ENCODE data around the gene CFTR. TPM values are rescaled to one million over a fixed set of nuclear protein-coding genes. Genes with fewer than 3 reads are reported as not detected.

Gene CFTR
- total and polyA plus RNA-seq, 10 of the 15 experiments (the other 5 are each of a cell fraction or from before 2014, with no cell fraction given): 0.02 to 2.3 (median 0.21) TPM; not detected in 1

GRCh38 chr7:117435475-117436043 is 44.3 kb upstream of the CFTR start (continued):
- TF ChIP-seq, protein P1, sequence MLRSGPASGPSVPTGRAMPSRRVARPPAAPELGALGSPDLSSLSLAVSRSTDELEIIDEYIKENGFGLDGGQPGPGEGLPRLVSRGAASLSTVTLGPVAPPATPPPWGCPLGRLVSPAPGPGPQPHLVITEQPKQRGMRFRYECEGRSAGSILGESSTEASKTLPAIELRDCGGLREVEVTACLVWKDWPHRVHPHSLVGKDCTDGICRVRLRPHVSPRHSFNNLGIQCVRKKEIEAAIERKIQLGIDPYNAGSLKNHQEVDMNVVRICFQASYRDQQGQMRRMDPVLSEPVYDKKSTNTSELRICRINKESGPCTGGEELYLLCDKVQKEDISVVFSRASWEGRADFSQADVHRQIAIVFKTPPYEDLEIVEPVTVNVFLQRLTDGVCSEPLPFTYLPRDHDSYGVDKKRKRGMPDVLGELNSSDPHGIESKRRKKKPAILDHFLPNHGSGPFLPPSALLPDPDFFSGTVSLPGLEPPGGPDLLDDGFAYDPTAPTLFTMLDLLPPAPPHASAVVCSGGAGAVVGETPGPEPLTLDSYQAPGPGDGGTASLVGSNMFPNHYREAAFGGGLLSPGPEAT (IDR thresholded peaks at IDR 0.05; ENCODE audit: low read depth): peak; percentile 88
- TF ChIP-seq JUNB (IDR thresholded peaks at IDR 0.05) (peak; percentile 56), IRF4 (IDR thresholded peaks at IDR 0.05; ENCODE audit: low read depth, low read length) (0 out of 2 replicates have a peak, but pooled peaks have one; percentile 38), HCFC1 (IDR thresholded peaks at IDR 0.05; ENCODE audit: low read length) (no peak), NR2F1 (conservative IDR thresholded peaks at IDR 0.05) (no peak), IKZF2 (IDR thresholded peaks at IDR 0.05) (peak; percentile 90 to 91), DPF2 (IDR thresholded peaks at IDR 0.05) (peak; percentile 89), CREM (IDR thresholded peaks at IDR 0.05; ENCODE audit: low read depth) (peak; percentile 77), ZNF384 (IDR thresholded peaks at IDR 0.05; ENCODE audit: borderline replicate concordance, low read depth, low read length) (peak; percentile 60; the same call in 1 of the 2 replicates), KDM1A (IDR thresholded peaks at IDR 0.05; ENCODE audit: borderline replicate concordance) (no peak), ZNF24 (IDR thresholded peaks at IDR 0.05) (no peak), PAX5 (IDR thresholded peaks at IDR 0.05; ENCODE audit: borderline replicate concordance, low read depth, low read length) (no peak), NR2C2 (IDR thresholded peaks at IDR 0.05; ENCODE audit: borderline replicate concordance, control insufficient read depth, insufficient read length, low read depth) (no peak)

- TF ChIP-seq EZH2 (IDR thresholded peaks at IDR 0.05; ENCODE audit: borderline replicate concordance, control insufficient read depth, low read depth, low read length): no peak
- TF ChIP-seq FOXM1 (IDR thresholded peaks at IDR 0.05; ENCODE audit: low read depth, low read length): no peak
- TF ChIP-seq BHLHE40 (IDR thresholded peaks at IDR 0.05; ENCODE audit: borderline replicate concordance in 1 of 2, low read depth in 2 of 2, low read length in 1 of 2): no peak
- TF ChIP-seq SMAD5 (IDR thresholded peaks at IDR 0.05; ENCODE audit: low read depth): no peak
- no peak for TF ChIP-seq IKZF2 (IDR thresholded peaks at IDR 0.05)
- TF ChIP-seq CBX5 (IDR thresholded peaks at IDR 0.05; ENCODE audit: low read depth): no peak
- no peak for TF ChIP-seq RELA (IDR thresholded peaks at IDR 0.05; ENCODE audit: borderline replicate concordance, partially characterized antibody)
- no peak for TF ChIP-seq KDM1A (IDR thresholded peaks at IDR 0.05; ENCODE audit: borderline replicate concordance)
- no peak for TF ChIP-seq PML (IDR thresholded peaks at IDR 0.05; ENCODE audit: low read length)
- TF ChIP-seq HCFC1 (IDR thresholded peaks at IDR 0.05; ENCODE audit: low read length): no peak
- no peak for TF ChIP-seq USF2 (IDR thresholded peaks at IDR 0.05; ENCODE audit: borderline replicate concordance, low read depth, low read length)
- TF ChIP-seq DPF2 (IDR thresholded peaks at IDR 0.05): no peak
- no peak for TF ChIP-seq MYB (IDR thresholded peaks at IDR 0.05; ENCODE audit: borderline replicate concordance, low read depth, low read length)
- no peak for TF ChIP-seq POLR2AphosphoS2 (IDR thresholded peaks at IDR 0.05; ENCODE audit: low read depth, low read length)
- TF ChIP-seq RAD51 (IDR thresholded peaks at IDR 0.05): no peak
- Histone ChIP-seq H3K36me3 (ENCODE audit: control insufficient read depth in 2 of 2, insufficient read depth in 2 of 2, low read length in 1 of 2) (no peaks in the 10 kb centered on the region), H3K27ac (ENCODE audit: control insufficient read depth, insufficient read depth) (no peak overlapping the region), H3K4me2 (ENCODE audit: control insufficient read depth, insufficient read depth) (no peak overlapping the region), H3K9me3 (replicated peaks; ENCODE audit: control insufficient read depth, insufficient read depth, low read length) (no peaks in the 10 kb centered on the region; the same call in 2 of the 3 replicates), H3K9ac (ENCODE audit: control insufficient read depth, insufficient read depth, low read length) (no peak overlapping the region), H3K79me2 (ENCODE audit: control insufficient read depth, insufficient read depth, low read length) (no peaks in the 10 kb centered on the region), H4K20me1 (ENCODE audit: control insufficient read depth, insufficient read depth) (no peaks in the 10 kb centered on the region), H3K27me3 (replicated peaks in 1 of 2; ENCODE audit: control insufficient read depth in 2 of 2, insufficient read depth in 2 of 2, low read length in 1 of 2) (no peaks in the 10 kb centered on the region), H3K4me3 (no peak overlapping the region), H2AFZ (ENCODE audit: control insufficient read depth, low read depth, low read length) (no peak overlapping the region), H3K4me1 (ENCODE audit: control insufficient read depth, insufficient read depth, low read length) (no peaks in the 10 kb centered on the region)
- ChIA-PET POLR2A (no interaction called here), CTCF (interaction anchor here (1.0 to 1.9 kb wide), 4 partner anchors 9 to 44 kb away, joined by 3 to 7 read pairs (median 3); no protein-coding TSS in a partner anchor), SMC1A (ENCODE audit: uncharacterized antibody, unreplicated experiment) (interaction anchor here (1.1 kb wide), 1 partner anchor 9 kb away, joined by 5 read pairs; no protein-coding TSS in a partner anchor), RAD21 (ENCODE audit: unreplicated experiment) (no interaction called here)
- BruUV-seq (replicated peaks): no TSS peak
- FAIRE-seq (no peak), DNase-seq (ENCODE audit: low read depth, low spot score) (no peak), ATAC-seq (no peak)
- intact Hi-C loops (cut with micrococcal nuclease; ENCODE audit: unreplicated experiment): no loop called here
- WGBS (ENCODE audit: insufficient coverage, insufficient replicate concordance, low lambda C conversion rate, missing lambda C conversion rate): 0% methylated on average over 1 of the region's 1 CpG
- in situ Hi-C loops (cut with MboI): no loop called here
These were observed 35.2 kb upstream of the CFTR start for GRCh38 chr7:117444646-117445045.

Data from GM12878 (cell line).